Uterus (tissue), 2 donors: ENCODE results near the gene RNF126.

ENCODE experiments used
- CTCF ChIP-seq, 4 experiments: fragments of 200-600 bp in 2 of 4; fragments of 450-650 bp in 2 of 4; sonication (generic) in 2 of 4; IDR thresholded peaks; one replicate each; pipeline ENCODE4 v1.5.1; 2016 to 2019; ENCODE audit warnings: antibody characterized with exemption in 4 of 4, mild to moderate bottlenecking in 2 of 4, moderate library complexity in 1 of 4
- POLR2A ChIP-seq, 2 donors: fragments of 450-650 bp; IDR thresholded peaks; one replicate each; pipeline ENCODE4 v1.6.1; 2016; ENCODE audit warnings: antibody characterized with exemption in 2 of 2, mild to moderate bottlenecking in 1 of 2, moderate library complexity in 1 of 2

- TF ChIP-seq CTCF (IDR thresholded peaks at IDR 0.05) = no peak
- no peak for TF ChIP-seq POLR2A (IDR thresholded peaks at IDR 0.05)
Measured at GRCh38 chr19:644789-645188, 18.2 kb downstream of the RNF126 start.
